Cerebellar nuclear complex (tissue), 1 donor: ENCODE measurements around the gene GPC6.

Experiments used
- DNase-seq, 2 experiments: peaks; one replicate each; lab custom pipeline; 2025; lab: John Stamatoyannopoulos, UW

Gene GPC6

GRCh38 chr13:93736909-93737308 is 510.3 kb downstream of the GPC6 start:
- no peak for DNase-seq

- DNase-seq = no peak
Measured at GRCh38 chr13:93740334-93740733, 513.7 kb downstream of the GPC6 start.

GRCh38 chr13:93744033-93744432 is 517.4 kb downstream of the GPC6 start:
- no peak for DNase-seq

- DNase-seq = no peak
Measured at GRCh38 chr13:93744886-93745285, 518.3 kb downstream of the GPC6 start.

- DNase-seq = no peak
Measured at GRCh38 chr13:93745884-93746283, 519.3 kb downstream of the GPC6 start.

GRCh38 chr13:93746589-93746988 is 520.0 kb downstream of the GPC6 start:
- DNase-seq = no peak

- no peak for DNase-seq
Measured at GRCh38 chr13:93750676-93751075, 524.1 kb downstream of the GPC6 start.

GRCh38 chr13:93751117-93751516 is 524.5 kb downstream of the GPC6 start:
- DNase-seq = no peak

- DNase-seq = no peak
Measured at GRCh38 chr13:93752541-93752940, 525.9 kb downstream of the GPC6 start.

- no peak for DNase-seq
Measured at GRCh38 chr13:93753639-93754038, 527.0 kb downstream of the GPC6 start.

- no peak for DNase-seq
Measured at GRCh38 chr13:93755341-93755740, 528.7 kb downstream of the GPC6 start.

GRCh38 chr13:93758575-93758974 is 532.0 kb downstream of the GPC6 start:
- DNase-seq = no peak

- DNase-seq = no peak
Measured at GRCh38 chr13:93762708-93763426, 536.3 kb downstream of the GPC6 start.

- DNase-seq = no peak
Measured at GRCh38 chr13:93765062-93765461, 538.5 kb downstream of the GPC6 start.

- DNase-seq = no peak
Measured at GRCh38 chr13:93765811-93766210, 539.2 kb downstream of the GPC6 start.

- DNase-seq = no peak
Measured at GRCh38 chr13:93766719-93767118, 540.1 kb downstream of the GPC6 start.

- no peak for DNase-seq
Measured at GRCh38 chr13:93767180-93767916, 540.7 kb downstream of the GPC6 start.

- DNase-seq = no peak
Measured at GRCh38 chr13:93767917-93768409, 541.4 kb downstream of the GPC6 start.

GRCh38 chr13:93769101-93769500 is 542.5 kb downstream of the GPC6 start:
- no peak for DNase-seq

- DNase-seq = no peak
Measured at GRCh38 chr13:93769607-93770006, 543.0 kb downstream of the GPC6 start.

- DNase-seq = no peak
Measured at GRCh38 chr13:93771227-93771626, 544.6 kb downstream of the GPC6 start.

GRCh38 chr13:93771782-93772181 is 545.2 kb downstream of the GPC6 start:
- DNase-seq = no peak

- DNase-seq = no peak
Measured at GRCh38 chr13:93774506-93774905, 547.9 kb downstream of the GPC6 start.
